ENCODE data around the gene ATP2A2. TPM values are rescaled to one million over a fixed set of nuclear protein-coding genes. Genes with fewer than 3 reads are reported as not detected.

ATP2A2 gene
- total and polyA plus RNA-seq, 2 of the 4 experiments (the other 2 are of a cell fraction) = 166 to 225 TPM

DNA sequence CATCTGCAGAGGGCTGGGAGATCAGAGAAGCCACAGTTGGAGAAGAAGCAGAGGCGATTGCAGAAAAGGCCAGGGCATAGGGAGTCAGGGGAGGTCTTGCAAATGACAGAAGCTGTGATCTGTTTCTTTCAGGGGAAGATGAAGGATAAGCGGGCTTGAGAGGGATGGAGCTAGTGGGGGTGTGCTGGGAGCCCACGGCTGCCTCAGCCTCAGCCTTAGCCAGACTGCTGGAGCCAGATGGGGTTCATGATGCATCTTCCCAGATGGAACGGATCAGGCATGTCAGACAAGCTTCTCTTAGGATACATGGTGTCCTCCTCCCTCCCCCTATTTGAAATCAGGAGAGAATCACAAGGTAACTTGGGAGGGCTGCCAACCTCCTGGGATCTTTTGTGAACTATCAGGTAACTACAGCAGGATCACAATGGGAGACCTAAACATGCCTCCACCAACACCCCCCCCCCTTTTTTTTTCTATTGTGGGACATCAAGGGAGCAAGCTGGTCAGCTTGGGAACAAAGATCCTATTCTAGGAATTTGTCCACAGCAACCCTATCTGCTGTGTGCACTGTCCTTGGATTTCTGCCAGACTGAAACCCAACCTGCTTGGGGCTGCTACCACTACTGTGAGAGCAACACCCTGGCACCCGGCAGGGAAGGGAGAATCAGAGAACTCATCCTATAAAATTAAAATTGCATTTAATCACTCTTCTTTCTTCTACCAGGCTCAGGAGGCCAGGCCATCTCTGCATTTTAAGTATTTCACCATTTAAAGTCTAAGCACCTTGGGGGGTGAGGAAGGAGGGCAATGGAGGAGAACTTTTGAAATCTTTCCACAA, 10.7 kb upstream of the ATP2A2 start:
- ATAC-seq (ENCODE audit: low read depth) = peak; percentile 50

More for the DNA sequence above, 10.7 kb upstream of the ATP2A2 start:
- Histone ChIP-seq H3K56ac (ENCODE audit: extremely low read depth, insufficient read depth, low read length) (peak overlapping the region; percentile 65; the same call in 1 of the 2 replicates), H3K79me1 (ENCODE audit: low read depth in 1 of 2, low read length in 2 of 2) (peaks cover 0 to 29% of the 10 kb centered on the region in 2 experiments; a peak in 2 of 4 replicates), H3K9ac (ENCODE audit: low read depth, low read length) (peak overlapping the region; percentile 5; the same call in 1 of the 2 replicates), H3K36me3 (ENCODE audit: control insufficient read depth, insufficient read depth, low read length) (no peaks in the 10 kb centered on the region), H3K14ac (replicated peaks; ENCODE audit: low read depth, low read length) (peak overlapping the region; percentile 82), H4K20me1 (ENCODE audit: insufficient read depth, low read length) (no peaks in the 10 kb centered on the region; the same call in 1 of the 2 replicates), H3K18ac (ENCODE audit: low read depth, low read length) (peak overlapping the region; percentile 76), H4K8ac (ENCODE audit: low read depth in 2 of 2, low read length in 2 of 2) (peak overlapping the region; percentile 27 to 90; a peak in 3 of 4 replicates), H2BK15ac (ENCODE audit: low read depth, low read length) (peak overlapping the region; percentile 89; the same call in 2 of the 3 replicates), H3K27me3 (ENCODE audit: control insufficient read depth, insufficient read depth, low read length) (no peaks in the 10 kb centered on the region), H3K23ac (ENCODE audit: low read depth, low read length) (peak overlapping the region; percentile 90), H4K5ac (ENCODE audit: low read depth, low read length) (peak overlapping the region; percentile 36), H4K91ac (ENCODE audit: insufficient read depth, low read depth, low read length) (peak overlapping the region; percentile 94), H2BK5ac (ENCODE audit: low read depth, low read length, poor library complexity, severe bottlenecking) (peak overlapping the region; percentile 83), H3K27ac (ENCODE audit: insufficient read depth, low read length) (peak overlapping the region; percentile 76), H2BK20ac (ENCODE audit: low read depth, low read length) (peak overlapping the region; percentile 98), H2AK9ac (replicated peaks; ENCODE audit: low read depth, low read length, poor library complexity) (peak overlapping the region; percentile 83), H3K4me1 (ENCODE audit: control insufficient read depth, insufficient read depth, low read length) (peaks cover 39% of the 10 kb centered on the region), H3K4ac (ENCODE audit: low read depth, low read length) (peak overlapping the region; percentile 97), H2BK120ac (ENCODE audit: low read depth, low read length) (peak overlapping the region; percentile 98), H3K9me3 (ENCODE audit: control insufficient read depth, insufficient read depth, low read length) (no peaks in the 10 kb centered on the region), H3K4me2 (ENCODE audit: low read depth, low read length) (peak overlapping the region; percentile 69), H2AFZ (replicated peaks; ENCODE audit: low read length, poor library complexity) (peak overlapping the region; percentile 78), H2AK5ac (ENCODE audit: low read depth, low read length) (peak overlapping the region; percentile 94), H3K9me1 (ENCODE audit: insufficient read depth, low read length) (peaks cover 29% of the 10 kb centered on the region), H3K4me3 (ENCODE audit: insufficient read depth, low read depth, low read length) (no peak overlapping the region)
- DNase-seq = peak; percentile 73
- dilution Hi-C loops (cut with HindIII; ENCODE audit: low sequenced_read_pairs, unreplicated experiment) (no loop called here), intact Hi-C loops (cut with micrococcal nuclease) (no loop called here), in situ Hi-C loops (cut with MboI; ENCODE audit: low sequenced_read_pairs) (no loop called here)
- no TSS peak for BruUV-seq (replicated peaks)
- ChIA-PET POLR2A (ENCODE audit: unreplicated experiment) (interaction anchor here (0.9 kb wide), 1 partner anchor 10 kb away, joined by 3 read pairs; no protein-coding TSS in a partner anchor), CTCF (interaction anchor here (0.7 to 1.0 kb wide), 3 partner anchors 10 to 525 kb away, joined by 3 to 8 read pairs (median 3); no protein-coding TSS in a partner anchor)
- 80% methylated on average over 1 of the region's 5 CpGs; no CpG with 5 or more reads in 1 of the 2 experiments for whole genome bisulfite sequencing, 2 experiments (ENCODE audit: extremely low coverage in 2 of 2, insufficient read length in 1 of 2)
- 0 out of 2 replicates have a peak, but pooled peaks have one; percentile 22 for TF ChIP-seq MAZ (IDR thresholded peaks at IDR 0.05; ENCODE audit: borderline replicate concordance, low read depth, low read length)
- TF ChIP-seq, protein P1, sequence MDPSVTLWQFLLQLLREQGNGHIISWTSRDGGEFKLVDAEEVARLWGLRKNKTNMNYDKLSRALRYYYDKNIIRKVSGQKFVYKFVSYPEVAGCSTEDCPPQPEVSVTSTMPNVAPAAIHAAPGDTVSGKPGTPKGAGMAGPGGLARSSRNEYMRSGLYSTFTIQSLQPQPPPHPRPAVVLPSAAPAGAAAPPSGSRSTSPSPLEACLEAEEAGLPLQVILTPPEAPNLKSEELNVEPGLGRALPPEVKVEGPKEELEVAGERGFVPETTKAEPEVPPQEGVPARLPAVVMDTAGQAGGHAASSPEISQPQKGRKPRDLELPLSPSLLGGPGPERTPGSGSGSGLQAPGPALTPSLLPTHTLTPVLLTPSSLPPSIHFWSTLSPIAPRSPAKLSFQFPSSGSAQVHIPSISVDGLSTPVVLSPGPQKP (IDR thresholded peaks at IDR 0.05; ENCODE audit: borderline replicate concordance, low read depth, low read length) = no peak
